ENCODE data around the gene SOAT2. TPM values are rescaled to one million over a fixed set of nuclear protein-coding genes. Genes with fewer than 3 reads are reported as not detected.

SOAT2 gene
- total RNA-seq, 1 experiment from 2014 or later = not detected

DNA sequence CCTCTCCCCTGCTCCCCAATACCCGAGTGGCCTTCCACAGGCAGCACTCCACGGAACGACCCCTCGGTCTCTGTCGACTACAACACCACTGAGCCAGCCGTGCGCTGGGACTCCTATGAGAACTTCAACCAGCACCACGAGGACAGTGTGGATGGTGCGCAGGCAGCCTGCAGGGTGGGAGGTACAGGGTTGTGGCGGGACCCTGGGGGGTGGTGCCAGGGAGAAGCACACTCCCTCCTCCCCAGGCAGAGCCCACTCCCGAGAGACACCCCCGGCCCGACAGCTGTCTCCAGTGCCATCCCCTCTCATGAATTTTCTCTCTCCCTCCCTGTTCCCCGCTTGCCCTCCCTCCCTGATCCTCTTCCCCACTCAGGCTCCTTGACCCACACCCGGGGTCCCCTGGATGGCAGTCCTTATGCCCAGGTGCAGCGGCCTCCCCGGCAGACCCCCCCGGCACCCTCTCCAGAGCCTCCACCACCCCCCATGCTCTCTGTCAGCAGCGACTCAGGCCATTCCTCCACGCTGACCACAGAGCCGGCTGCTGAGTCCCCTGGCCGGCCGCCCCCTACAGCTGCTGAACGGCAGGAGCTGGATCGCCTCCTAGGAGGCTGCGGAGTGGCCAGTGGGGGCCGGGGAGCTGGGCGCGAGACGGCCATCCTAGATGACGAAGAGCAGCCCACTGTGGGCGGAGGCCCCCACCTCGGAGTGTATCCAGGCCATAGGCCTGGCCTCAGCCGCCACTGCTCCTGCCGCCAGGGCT is 44.4 kb upstream of the SOAT2 start:
- Histone ChIP-seq H3K9ac (ENCODE audit: extremely low read depth, insufficient read length, low read length) (no peak overlapping the region), H3K18ac (ENCODE audit: insufficient read length, low read depth, low read length) (no peak overlapping the region), H3K27me3 (ENCODE audit: insufficient read depth, low read length) (no peaks in the 10 kb centered on the region; the same call in 1 of the 2 replicates), H3K9me3 (ENCODE audit: control insufficient read depth, low read depth, low read length) (no peaks in the 10 kb centered on the region), H3K23ac (ENCODE audit: insufficient read length, low read depth, low read length) (no peak overlapping the region), H3K79me1 (ENCODE audit: insufficient read depth, low read depth, low read length, poor library complexity, severe bottlenecking) (no peaks in the 10 kb centered on the region), H2BK5ac (ENCODE audit: insufficient read length, low read length) (no peak overlapping the region), H4K8ac (replicated peaks; ENCODE audit: insufficient read length, low read depth, low read length) (no peak overlapping the region), H3K4me1 (ENCODE audit: insufficient read depth, low read length) (no peaks in the 10 kb centered on the region), H3K14ac (ENCODE audit: insufficient read depth, low read length) (no peak overlapping the region; the same call in 1 of the 2 replicates), H2AFZ (ENCODE audit: low read length) (no peak overlapping the region), H3K23me2 (ENCODE audit: insufficient read length, low read depth, low read length, poor library complexity, severe bottlenecking) (no peaks in the 10 kb centered on the region), H4K91ac (ENCODE audit: insufficient read length, low read depth, low read length) (no peak overlapping the region), H2AK5ac (ENCODE audit: insufficient read length, low read length) (no peak overlapping the region), H2BK20ac (ENCODE audit: low read depth, low read length, poor library complexity, severe bottlenecking) (no peak overlapping the region), H4K5ac (ENCODE audit: insufficient read length, low read depth, low read length) (no peak overlapping the region), H4K20me1 (ENCODE audit: control insufficient read depth, insufficient read depth, insufficient read length) (no peaks in the 10 kb centered on the region), H3K4me2 (ENCODE audit: insufficient read depth, insufficient read length, low read length) (no peak overlapping the region), H3T11ph (ENCODE audit: low read length) (no peak overlapping the region), H2BK15ac (ENCODE audit: low read depth, low read length) (no peak overlapping the region), H3K4ac (ENCODE audit: low read depth, low read length) (no peak overlapping the region), H3K27ac (ENCODE audit: insufficient read length, low read depth, low read length) (no peak overlapping the region), H3K79me2 (ENCODE audit: insufficient read depth, low read length) (no peaks in the 10 kb centered on the region), H3K56ac (ENCODE audit: insufficient read length, low read depth, low read length) (no peak overlapping the region), H2BK120ac (ENCODE audit: low read depth, low read length, poor library complexity, severe bottlenecking) (no peak overlapping the region), H2BK12ac (ENCODE audit: insufficient read length, low read depth, low read length) (no peak overlapping the region)
- TF ChIP-seq, protein P1, sequence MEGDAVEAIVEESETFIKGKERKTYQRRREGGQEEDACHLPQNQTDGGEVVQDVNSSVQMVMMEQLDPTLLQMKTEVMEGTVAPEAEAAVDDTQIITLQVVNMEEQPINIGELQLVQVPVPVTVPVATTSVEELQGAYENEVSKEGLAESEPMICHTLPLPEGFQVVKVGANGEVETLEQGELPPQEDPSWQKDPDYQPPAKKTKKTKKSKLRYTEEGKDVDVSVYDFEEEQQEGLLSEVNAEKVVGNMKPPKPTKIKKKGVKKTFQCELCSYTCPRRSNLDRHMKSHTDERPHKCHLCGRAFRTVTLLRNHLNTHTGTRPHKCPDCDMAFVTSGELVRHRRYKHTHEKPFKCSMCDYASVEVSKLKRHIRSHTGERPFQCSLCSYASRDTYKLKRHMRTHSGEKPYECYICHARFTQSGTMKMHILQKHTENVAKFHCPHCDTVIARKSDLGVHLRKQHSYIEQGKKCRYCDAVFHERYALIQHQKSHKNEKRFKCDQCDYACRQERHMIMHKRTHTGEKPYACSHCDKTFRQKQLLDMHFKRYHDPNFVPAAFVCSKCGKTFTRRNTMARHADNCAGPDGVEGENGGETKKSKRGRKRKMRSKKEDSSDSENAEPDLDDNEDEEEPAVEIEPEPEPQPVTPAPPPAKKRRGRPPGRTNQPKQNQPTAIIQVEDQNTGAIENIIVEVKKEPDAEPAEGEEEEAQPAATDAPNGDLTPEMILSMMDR (conservative IDR thresholded peaks at IDR 0.05) = no peak
- peaks cover 52% of the 10 kb centered on the region for H3K27me3 Mint-ChIP-seq (ENCODE audit: low read depth)
- H3K4me1 Mint-ChIP-seq = peaks cover 6 to 10% of the 10 kb centered on the region in 2 experiments
- peaks cover 0 to 2% (median 0%) of the 10 kb centered on the region in 3 experiments; a peak in 2 of 7 replicates for H3K36me3 Mint-ChIP-seq (ENCODE audit: insufficient read depth in 1 of 3, low read depth in 3 of 3)
- WGBS (ENCODE audit: extremely low coverage, insufficient read length, low lambda C conversion rate) = no CpG with 5 or more reads among the region's 35 CpGs
- no peak overlapping the region for H3K27ac Mint-ChIP-seq
- no peaks in the 10 kb centered on the region for H3K9me3 Mint-ChIP-seq
- DNase-seq = peak; percentile 30
- H3K4me3 Mint-ChIP-seq = no peak overlapping the region

Data from H9 (cell line).